ENCODE measurements around the gene AKR1E2. TPM values are rescaled to one million over a fixed set of nuclear protein-coding genes. Genes with fewer than 3 reads are reported as not detected.

AKR1E2 gene
- total and polyA plus RNA-seq, 9 of the 15 experiments (the other 6 are each of a cell fraction or from before 2014, with no cell fraction given), result 4.2 to 16.6 (median 9.8) TPM

DNA sequence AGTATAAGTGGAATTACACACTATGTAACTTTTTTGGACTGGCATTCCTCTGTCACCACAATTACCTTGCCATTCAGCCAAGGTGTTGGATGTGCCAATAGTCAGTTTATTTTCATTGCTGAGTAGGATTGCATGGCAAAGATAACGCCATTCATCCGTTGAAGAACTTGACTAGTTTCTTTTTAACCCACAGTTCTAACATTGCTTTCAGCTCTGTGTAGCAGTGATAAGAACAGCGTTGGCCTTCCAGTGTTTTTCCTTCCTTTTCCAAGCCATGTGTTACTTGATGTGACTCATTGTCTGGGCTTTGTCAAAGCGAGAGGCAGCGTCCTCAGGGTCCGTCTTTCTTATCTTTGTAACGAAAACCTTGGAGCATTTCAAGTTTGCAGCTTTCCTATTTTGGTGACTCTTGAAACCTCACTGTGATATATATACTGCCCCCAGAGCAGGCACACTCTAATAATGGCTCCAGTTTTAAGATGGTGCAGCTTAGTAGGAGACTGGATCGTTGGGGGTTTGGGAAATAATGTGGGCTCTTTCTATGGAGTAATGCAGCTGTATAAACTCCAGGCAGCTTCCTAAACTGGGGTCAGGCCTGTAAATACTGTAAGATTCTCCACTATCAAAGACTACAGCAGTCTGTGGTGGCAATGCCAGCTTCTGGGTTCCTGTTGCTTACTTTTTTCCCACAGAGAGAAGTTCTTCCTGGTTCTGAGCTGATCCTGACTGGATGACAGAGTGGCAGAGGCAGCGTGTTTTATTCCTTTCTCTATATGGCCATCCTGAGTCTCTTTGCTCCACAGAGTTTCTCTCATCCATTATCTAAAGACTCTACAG lies 41.7 kb downstream of the AKR1E2 start (continued):
- TF ChIP-seq, protein P1, sequence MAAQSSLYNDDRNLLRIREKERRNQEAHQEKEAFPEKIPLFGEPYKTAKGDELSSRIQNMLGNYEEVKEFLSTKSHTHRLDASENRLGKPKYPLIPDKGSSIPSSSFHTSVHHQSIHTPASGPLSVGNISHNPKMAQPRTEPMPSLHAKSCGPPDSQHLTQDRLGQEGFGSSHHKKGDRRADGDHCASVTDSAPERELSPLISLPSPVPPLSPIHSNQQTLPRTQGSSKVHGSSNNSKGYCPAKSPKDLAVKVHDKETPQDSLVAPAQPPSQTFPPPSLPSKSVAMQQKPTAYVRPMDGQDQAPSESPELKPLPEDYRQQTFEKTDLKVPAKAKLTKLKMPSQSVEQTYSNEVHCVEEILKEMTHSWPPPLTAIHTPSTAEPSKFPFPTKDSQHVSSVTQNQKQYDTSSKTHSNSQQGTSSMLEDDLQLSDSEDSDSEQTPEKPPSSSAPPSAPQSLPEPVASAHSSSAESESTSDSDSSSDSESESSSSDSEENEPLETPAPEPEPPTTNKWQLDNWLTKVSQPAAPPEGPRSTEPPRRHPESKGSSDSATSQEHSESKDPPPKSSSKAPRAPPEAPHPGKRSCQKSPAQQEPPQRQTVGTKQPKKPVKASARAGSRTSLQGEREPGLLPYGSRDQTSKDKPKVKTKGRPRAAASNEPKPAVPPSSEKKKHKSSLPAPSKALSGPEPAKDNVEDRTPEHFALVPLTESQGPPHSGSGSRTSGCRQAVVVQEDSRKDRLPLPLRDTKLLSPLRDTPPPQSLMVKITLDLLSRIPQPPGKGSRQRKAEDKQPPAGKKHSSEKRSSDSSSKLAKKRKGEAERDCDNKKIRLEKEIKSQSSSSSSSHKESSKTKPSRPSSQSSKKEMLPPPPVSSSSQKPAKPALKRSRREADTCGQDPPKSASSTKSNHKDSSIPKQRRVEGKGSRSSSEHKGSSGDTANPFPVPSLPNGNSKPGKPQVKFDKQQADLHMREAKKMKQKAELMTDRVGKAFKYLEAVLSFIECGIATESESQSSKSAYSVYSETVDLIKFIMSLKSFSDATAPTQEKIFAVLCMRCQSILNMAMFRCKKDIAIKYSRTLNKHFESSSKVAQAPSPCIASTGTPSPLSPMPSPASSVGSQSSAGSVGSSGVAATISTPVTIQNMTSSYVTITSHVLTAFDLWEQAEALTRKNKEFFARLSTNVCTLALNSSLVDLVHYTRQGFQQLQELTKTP (IDR thresholded peaks at IDR 0.05; ENCODE audit: low read depth in 1 of 2, partially characterized antibody in 2 of 2), result peak in 1 of 2 experiments; percentile 82
- peak in 1 of 2 experiments; percentile 37; a peak in 1 of 4 replicates for TF ChIP-seq RAD21 (CRISPR knock-in tag; conservative IDR thresholded peaks at IDR 0.05 in 1 of 2, IDR thresholded peaks at IDR 0.05 in 1 of 2)
- TF ChIP-seq RBBP5 (IDR thresholded peaks at IDR 0.05; ENCODE audit: borderline replicate concordance, insufficient read depth, low read length, poor library complexity, severe bottlenecking), result peak; percentile 37
- TF ChIP-seq FOXJ2 (tag; IDR thresholded peaks at IDR 0.05), result peak; percentile 53; the same call in 1 of the 2 replicates
- TF ChIP-seq ZNF175 (CRISPR knock-in tag; IDR thresholded peaks at IDR 0.05; ENCODE audit: low read depth), result no peak; the same call in 1 of the 2 replicates
- peak; percentile 99 for TF ChIP-seq CBFA2T3 (IDR thresholded peaks at IDR 0.05)
- no peak for TF ChIP-seq ZNF121 (CRISPR knock-in tag; conservative IDR thresholded peaks at IDR 0.05)
- TF ChIP-seq CBX3 (IDR thresholded peaks at IDR 0.05; ENCODE audit: borderline replicate concordance in 1 of 2, low read length in 2 of 2), result peak in 1 of 2 experiments; percentile 85; a peak in 2 of 3 replicates
- TF ChIP-seq SMARCC2 (IDR thresholded peaks at IDR 0.05; ENCODE audit: low read depth), result peak; percentile 98
- TF ChIP-seq, protein P2, sequence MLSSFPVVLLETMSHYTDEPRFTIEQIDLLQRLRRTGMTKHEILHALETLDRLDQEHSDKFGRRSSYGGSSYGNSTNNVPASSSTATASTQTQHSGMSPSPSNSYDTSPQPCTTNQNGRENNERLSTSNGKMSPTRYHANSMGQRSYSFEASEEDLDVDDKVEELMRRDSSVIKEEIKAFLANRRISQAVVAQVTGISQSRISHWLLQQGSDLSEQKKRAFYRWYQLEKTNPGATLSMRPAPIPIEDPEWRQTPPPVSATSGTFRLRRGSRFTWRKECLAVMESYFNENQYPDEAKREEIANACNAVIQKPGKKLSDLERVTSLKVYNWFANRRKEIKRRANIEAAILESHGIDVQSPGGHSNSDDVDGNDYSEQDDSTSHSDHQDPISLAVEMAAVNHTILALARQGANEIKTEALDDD (IDR thresholded peaks at IDR 0.05), result peak; percentile 100
- TF ChIP-seq, protein P3, sequence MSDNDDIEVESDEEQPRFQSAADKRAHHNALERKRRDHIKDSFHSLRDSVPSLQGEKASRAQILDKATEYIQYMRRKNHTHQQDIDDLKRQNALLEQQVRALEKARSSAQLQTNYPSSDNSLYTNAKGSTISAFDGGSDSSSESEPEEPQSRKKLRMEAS (CRISPR knock-in tag; IDR thresholded peaks at IDR 0.05), result peak; percentile 74
- peak; percentile 92 for TF ChIP-seq CEBPB (tag; IDR thresholded peaks at IDR 0.05)
- TF ChIP-seq NR2C2 (CRISPR knock-in tag; IDR thresholded peaks at IDR 0.05), result no peak
- peak; percentile 12; the same call in 1 of the 2 replicates for TF ChIP-seq NR2C2 (tag; IDR thresholded peaks at IDR 0.05)
- no peak for TF ChIP-seq SMARCB1 (IDR thresholded peaks at IDR 0.05; ENCODE audit: insufficient read length, low read depth)
- TF ChIP-seq ZNF217 (CRISPR knock-in tag; IDR thresholded peaks at IDR 0.05), result no peak
- TF ChIP-seq, protein P4, sequence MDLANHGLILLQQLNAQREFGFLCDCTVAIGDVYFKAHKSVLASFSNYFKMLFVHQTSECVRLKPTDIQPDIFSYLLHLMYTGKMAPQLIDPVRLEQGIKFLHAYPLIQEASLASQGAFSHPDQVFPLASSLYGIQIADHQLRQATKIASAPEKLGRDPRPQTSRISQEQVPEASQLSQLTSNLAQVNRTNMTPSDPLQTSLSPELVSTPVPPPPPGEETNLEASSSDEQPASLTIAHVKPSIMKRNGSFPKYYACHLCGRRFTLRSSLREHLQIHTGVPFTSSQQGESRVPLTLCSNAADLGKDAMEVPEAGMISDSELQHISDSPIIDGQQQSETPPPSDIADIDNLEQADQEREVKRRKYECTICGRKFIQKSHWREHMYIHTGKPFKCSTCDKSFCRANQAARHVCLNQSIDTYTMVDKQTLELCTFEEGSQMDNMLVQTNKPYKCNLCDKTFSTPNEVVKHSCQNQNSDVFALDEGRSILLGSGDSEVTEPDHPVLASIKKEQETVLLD (IDR thresholded peaks at IDR 0.05), result peak; percentile 62; the same call in 1 of the 2 replicates
